NCI-H128 (cell line): Measurements from ENCODE around the gene CNTN4.

Experiments used
- DNase-seq: peaks from one replicate; lab custom pipeline; 2025; ENCODE audit not compliant: unreplicated experiment; lab: John Stamatoyannopoulos, UW

Gene CNTN4

DNA sequence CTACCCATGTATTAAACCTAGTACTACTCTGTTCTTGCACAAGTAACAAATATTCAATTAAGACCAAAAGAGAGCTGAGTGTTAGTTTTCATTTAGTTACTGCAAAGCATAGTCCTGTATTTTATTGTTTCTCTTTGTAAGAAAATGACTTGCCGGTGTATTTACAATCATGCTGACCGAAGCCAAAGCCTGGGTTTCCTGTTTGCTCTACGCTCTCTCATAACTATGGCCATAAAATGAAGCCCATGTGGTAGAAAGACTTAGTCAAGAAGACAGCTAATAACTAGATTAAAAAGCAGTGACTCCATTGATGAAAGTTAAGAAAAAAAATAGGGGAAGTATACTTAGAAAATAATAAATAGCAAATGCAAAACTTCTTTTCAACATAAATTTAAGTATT lies 479.9 kb downstream of the CNTN4 start:
- no peak for DNase-seq

DNA sequence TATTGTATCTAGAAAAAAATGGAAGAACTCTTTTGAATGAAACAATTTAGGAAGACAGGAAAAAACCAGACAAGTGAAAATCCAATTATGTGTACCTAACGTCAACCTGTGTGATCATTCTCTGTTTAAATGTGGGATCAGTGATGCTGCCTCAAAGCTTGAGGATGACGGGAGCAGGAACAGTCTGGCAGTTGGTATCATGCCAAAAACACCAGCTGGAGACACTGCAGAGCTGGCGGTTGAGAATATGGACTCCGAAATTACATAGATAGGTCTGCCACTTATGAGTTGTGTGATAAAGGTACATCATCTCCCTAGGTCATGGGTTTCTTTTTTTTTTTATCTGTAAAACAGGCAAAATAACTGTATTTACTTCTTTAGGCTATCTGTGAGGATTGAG lies 480.5 kb downstream of the CNTN4 start:
- no peak for DNase-seq

DNA sequence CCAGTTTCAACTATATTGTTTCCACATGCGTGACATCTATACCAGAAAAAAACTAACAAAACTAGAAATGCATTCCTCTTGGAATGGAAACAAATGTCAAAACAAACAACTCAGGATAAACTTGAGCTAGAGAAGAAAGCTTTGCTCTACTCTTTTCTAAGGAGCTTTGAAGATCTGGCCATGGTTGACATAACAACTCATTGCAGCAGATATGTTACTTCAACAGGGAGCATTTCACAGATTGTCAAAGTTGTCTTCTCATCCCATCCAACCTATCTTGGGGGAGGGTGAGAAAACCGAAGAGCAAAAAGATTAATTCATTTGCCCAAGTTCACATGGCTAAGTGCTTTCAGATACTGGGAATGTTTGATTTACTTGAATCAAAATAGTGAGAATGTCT lies 484.4 kb downstream of the CNTN4 start:
- DNase-seq = no peak

DNA sequence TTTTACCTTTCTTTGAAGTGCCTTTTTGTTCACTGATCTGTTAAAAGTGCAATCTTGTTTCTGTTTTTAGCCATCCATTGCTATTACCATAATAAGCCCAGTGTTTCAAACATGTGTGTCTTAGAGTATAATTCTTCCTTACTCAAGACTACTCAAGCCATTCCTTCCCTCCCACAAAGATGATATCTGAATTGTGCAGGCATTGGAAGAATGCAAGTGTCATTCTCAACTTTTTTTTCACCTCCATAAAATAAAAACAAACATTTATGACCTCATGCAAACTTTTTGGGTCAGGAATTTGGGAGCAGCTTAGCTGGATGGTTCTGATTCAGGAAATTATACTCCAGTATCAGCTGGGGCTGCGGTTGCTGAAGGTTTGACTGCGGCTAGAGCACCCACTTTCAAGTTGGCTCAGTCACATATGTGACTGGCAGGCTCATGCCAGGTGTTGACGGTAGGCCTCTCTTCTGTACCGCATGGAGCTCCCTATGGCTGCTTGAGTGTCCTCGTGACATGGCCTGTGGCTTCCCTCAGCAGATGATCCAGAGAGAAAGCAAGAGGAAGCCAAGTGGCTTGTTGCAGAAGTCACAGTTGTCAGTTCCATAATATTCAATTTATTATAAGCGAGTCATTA lies 490.8 kb downstream of the CNTN4 start:
- DNase-seq = no peak

DNA sequence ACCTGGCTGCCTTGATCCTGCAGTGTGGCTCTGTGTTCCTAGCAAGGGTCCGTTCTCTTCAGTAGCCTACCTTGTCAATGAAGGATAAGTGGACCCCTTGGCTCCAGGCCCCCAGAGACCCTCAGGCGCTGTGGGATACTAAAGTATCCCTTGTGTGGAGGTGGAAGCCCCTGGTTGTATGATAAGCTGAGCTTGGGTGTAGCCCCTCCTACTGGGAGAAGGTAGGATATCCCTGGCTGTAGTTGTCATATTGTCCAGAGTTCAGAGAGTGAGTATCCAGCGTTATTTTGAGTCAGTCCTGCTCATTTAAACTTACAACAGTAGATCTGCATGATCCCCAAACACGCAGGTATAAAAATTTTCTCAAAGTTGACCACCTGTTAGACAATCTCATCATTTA lies 496.8 kb downstream of the CNTN4 start:
- DNase-seq = no peak

DNA sequence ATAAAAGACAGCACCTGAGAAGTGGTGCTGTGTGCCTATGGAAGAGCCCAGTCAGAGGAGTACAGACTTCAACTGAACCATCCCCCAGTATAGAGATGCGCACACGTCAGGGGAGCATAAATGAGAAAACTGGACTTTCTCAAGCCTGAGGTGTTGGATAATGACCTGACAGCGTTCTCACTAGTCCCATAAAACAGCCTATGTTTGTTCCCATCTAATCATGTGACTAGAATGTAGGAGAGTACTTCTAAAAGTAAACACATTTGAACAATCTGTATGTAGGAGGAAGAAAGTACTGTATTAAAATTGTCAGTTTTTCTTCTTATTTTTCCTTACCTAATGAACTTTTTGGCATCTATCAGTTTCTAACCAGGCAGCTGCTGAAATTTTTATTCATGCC lies 498.9 kb downstream of the CNTN4 start:
- no peak for DNase-seq

DNA sequence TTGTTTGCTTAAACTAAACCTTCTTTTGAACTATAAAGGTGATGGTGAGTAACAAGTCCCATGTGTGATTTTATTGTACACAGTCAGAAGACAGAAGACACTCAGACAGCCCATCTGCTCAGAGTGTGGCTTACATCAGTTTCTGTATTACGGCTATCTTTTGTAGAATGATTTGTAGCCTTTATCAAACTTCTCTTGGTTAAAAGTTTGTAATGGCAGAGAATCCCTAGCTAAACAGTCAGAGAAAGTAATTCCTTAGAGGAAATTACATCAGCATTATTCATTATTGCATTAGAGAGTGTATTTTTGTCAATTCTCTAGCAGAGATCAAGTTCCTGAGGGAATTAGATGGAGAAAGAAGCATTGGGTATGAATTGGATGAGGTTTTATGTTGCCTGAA lies 500.8 kb downstream of the CNTN4 start:
- no peak for DNase-seq

DNA sequence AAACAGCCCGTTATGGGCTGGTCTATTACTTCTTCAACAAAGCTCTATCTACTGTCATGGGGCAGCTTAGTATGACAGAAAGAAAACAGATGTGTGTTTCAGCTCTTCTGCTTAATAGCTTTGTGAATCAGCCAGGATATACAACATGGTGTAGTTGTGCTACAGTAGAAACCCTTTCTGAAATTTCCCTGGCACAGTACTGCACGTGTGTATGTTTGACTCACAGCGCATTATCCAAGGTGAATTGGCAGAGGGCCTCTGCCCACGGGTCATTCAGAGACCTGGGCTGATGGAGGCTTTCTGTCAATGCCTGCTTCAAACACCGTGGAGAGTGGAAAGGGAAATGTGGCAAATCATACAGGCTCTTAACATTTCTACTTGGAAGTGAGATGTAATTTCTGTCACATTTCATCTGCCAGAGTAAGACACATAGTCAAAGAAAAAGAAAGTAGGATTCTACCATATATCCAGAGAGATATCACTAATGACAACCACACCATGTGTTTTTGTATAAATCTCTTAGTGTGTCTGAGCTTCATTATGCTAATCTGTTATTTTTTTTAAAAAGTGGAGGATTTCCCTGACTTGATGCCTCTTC lies 505.1 kb downstream of the CNTN4 start:
- no peak for DNase-seq

DNA sequence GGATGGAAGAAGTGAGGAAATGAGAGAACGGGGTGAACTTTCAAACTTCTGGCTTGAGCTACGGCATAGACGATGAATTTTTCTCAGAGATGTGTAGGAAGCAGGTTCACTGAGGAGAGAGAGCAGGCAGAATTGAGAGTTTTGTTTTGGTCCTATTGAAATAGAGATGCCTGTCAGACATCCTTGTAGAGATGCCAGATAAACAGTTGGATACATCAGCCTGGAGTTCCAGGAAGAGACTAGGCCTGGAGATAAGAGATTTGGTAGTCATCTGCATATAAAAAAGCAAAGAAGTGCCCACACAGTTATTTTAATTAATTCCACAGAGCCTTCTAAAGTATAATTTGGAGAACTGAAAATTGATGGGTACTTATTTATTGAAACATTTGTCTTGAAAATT lies 515.9 kb downstream of the CNTN4 start:
- no peak for DNase-seq

DNA sequence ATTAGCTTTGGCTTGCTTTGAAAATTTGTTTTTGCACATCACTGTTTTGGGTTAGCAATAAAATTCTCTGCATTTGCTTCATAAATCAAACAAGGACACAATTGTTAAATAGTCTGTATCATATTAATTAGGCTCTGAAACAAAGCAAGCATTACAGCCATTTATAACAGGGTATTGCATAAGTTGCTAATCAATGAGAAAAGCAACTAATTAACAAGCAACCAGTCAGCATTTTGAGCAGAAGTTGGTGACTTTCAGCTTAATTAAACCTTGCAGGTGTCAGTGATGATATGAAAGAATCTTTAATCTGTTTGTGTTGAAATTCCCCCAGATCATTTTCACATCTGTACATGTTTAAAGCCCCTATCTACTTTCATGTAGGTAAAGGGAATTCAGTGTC lies 516.4 kb downstream of the CNTN4 start:
- DNase-seq = no peak

DNA sequence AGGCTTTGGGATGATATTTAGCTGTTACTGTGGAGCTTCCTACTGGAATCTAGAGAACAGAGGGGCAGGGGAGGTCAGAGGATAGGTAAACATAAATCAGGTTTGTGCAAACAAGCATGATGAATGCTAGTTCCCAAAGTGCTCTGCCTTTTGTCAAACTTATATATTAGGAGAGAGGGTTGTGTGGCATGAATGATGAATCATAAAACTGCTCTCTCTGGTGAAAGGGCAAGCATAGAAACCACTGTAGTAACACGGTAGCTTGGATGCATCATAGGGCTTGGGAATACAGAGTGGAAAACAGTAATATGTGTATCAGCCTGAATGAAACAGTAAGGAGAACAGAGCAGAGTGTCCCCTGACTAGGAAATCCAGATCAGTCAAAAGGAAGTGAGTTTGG lies 524.8 kb downstream of the CNTN4 start:
- no peak for DNase-seq

DNA sequence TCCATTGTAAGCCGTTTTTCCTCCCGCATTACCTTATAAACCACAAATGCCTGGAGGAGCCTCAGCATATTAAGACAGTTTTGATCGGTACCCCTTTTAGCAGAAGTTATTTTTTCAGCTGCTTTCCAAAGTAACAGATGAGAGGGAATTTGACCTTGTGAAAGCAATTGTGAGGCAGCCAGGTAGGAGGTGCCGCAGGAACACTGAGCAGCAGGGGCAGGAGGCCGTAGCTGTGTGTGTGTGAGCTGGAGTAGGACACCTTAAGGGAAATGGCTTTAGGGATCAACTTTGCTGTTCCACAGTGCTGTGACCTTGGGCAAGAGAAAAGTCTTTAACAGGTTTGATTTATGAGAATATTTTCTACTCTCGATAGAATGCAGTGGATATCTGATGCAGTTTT lies 529.5 kb downstream of the CNTN4 start:
- DNase-seq = no peak

DNA sequence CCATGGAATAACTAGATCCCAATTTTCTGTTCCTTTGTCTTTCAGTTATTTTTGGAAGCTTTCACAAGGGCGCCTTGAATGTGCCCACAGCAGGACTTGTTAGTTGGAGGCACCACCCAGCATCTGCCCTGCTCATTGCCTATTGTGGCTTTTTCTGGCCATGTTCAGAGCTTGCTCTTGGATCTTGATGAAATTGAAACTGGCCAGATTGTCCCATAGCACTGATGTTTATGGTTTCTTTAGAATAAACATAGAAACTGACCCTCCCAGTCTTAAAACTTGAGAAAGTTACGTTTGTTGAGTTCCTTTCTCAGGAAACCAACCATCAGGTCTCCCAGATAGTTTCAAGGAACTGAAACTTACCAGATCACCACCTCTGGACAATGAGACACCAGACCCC lies 536.8 kb downstream of the CNTN4 start:
- DNase-seq = no peak

DNA sequence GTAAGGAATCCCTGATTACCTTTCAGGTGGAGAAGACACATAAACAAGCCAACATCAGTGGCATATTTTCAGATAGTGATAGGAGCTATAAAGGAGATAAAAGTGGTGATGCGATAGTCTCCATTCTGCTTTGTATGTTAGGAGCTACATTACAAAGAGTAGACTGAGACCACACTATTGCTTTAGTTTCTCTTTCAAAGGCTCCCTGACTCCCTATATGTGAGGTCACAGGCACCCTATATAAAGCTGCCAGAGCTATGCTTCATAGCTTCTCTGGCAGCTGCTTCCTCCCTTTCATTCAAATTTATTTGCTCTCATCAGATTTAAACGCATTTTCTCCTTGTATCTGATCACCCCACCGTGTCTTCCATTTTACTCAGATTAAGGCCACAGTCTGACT lies 544.9 kb downstream of the CNTN4 start:
- no peak for DNase-seq

DNA sequence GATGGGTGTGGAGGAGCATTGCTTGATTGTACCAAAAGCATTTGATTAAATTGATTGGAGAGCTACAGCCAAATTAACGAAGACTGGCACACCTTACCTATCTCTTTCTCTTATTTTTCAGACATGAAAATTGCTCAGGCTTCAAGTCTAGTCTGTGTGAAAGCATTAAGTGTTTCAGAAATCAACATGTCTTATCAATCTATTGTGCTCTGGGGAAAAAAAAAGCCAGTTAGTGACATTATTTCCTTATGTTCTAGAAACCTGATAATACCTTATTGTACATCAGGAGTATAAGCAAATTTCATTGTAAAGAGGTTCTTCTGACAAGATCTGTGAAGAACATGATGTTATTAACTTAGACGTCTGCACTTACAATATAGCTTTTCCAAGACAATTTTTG lies 546.3 kb downstream of the CNTN4 start:
- DNase-seq = no peak

DNA sequence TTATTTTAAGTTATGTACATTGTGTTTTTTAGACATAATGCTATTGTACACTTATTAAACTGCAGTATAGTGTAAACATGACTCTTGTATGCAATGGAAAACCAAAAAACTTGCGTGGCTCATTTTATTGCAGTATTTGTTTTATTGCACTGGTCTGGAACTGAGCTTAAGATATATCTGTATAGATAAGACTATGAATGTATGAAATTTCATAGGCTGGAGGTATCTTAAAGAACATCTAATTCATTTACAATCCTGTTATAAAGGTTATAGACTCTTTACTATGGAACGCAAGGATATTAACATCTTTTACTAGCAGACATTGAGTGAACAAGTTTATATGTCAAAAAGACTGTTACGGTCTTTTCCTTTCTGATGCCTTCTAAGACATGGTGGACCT lies 552.1 kb downstream of the CNTN4 start:
- no peak for DNase-seq

DNA sequence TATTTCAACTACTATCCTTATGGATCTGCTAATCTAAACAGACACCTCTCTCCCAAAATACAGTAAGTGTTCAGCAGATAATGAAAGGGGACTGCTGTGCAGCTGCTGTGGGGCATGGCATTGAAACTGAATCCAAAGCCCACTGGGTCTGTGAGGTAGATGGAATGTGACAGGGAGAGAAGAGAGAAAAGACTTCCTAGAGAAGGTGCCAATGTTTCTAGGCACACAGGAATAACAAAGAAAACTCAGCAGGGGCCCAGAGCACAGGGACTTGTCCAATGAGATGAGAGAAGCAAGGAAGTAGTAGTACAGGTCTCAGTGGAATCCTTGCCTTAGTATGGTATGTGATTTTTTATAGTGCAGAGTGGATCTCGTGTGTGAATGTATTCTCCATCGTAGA lies 553.7 kb downstream of the CNTN4 start:
- DNase-seq = no peak

DNA sequence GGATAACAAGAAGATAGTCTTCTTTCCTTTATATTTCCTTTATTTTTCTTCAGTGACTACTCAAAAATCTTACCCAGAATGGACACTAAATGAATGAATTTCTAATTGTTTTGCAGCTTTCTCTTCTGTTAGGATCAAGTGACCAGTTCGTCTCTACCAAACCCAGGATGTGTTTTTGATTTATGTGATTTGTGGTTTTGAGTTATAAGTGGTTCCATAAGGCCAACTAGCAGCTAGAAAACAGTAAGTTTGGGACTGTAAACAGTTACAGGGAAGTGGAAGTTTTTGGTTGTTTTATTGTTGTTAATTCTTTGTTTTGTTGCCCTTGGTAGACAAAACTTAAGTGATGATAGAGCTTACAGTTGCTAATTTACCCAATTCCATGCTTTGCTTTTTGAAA lies 555.0 kb downstream of the CNTN4 start:
- no peak for DNase-seq

DNA sequence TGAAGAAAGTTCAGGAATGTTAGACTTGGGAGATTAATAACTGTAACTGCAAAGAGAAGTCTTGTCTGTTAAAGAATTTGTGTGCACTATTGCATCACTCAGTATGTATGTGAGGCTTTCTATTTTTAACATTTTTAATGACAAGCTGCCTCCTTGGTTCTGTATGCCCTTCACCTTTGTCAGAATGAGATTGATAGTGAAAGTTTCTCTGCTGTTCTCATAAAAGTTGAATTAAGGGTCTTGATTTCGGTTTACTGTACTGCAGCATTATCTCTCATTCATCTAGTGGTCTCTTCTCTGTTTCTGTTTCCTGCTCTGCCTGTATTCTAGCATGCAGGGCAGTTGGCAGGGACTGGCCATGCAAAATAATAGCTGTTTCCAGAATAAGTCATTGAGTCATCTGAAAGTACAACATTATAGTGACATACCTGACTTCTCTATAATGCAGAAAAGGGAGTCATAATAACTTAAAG lies 556.6 kb downstream of the CNTN4 start:
- DNase-seq = no peak

DNA sequence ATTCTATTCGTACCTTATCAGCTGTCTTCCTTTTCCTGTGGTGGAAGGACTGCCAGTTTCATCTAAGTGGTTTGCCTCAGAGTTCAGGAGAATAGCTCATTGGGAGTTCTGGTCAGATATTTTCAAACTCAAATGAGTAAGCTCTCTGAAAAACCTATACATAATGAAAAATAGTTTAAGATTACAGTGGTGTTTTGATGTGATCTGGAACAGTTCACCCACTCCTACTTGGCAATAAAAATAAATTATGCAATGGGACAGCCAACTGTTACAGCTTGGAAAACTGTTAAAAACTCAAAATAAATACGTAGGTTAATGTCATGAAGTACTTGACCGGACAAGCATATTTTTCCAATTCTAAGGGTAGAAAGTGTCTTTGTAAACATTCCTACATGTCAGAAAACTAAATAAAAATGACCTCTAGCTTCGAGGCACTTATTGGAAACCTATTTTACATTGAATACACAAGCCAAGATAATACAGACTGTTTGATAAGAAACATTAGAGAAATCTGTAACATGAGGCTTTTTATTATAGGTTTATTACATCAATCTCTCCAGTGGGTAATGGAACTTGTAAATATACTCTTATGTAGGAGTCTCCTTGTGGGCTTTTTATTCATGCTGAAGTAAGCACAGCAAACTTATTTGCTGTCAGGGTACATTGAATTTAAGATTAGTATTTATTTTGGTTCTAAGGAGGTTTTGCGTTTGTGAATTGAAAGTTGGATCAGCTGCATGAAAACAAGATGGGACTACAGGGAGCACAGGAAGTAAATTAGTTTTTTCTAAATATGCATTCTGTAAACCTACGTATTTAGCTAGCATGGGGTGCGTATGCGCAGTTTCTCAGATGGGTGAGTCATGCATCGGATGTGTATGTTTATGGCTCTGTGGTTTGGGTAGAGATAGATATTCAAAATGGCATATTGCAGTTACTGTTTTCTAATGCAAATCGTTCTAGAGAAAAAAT lies 558.4 kb downstream of the CNTN4 start:
- DNase-seq = no peak

DNA sequence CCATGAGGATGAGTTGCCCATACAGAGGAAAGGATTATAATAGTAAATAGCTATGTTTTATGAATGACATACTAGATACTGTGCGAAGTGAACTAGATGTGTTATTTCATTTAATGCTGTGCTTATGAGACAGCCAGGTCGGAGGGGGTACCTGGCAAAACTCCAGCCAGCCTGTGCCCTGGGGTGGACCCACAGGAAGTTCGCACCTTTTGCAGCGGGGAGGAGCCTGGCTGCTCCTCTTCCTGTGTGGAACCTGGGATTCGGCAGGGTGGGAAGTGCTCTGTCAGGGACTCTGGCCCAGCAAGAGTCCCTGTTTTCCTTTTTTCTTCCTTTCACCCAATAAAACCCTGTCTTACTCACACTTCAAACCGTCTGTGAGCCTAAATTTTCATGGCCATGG lies 559.3 kb downstream of the CNTN4 start:
- no peak for DNase-seq

DNA sequence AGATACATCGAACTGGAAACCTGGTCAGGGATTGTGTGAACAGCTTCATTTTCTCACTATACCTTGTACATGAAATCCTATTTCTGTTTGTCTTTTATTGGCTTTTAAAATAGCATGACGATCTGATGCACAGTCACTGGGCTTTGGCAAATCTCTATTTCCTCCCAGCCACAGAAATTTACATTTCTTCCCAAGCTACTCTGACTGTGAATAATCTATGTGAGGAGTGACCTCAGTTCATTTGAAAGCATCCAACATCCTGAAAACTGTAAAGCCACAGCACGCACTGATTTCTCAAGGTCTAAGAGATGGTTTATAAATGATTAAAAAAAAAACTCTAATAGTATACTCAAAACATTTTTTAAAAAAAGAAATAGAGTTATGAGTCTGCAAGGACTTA lies 561.2 kb downstream of the CNTN4 start:
- DNase-seq = no peak
